ENCODE results near the gene STN1. TPM values are rescaled to one million over a fixed set of nuclear protein-coding genes. Genes with fewer than 3 reads are reported as not detected.

The STN1 gene
- total RNA-seq, 1 experiment from 2014 or later: 35.0 TPM

DNA sequence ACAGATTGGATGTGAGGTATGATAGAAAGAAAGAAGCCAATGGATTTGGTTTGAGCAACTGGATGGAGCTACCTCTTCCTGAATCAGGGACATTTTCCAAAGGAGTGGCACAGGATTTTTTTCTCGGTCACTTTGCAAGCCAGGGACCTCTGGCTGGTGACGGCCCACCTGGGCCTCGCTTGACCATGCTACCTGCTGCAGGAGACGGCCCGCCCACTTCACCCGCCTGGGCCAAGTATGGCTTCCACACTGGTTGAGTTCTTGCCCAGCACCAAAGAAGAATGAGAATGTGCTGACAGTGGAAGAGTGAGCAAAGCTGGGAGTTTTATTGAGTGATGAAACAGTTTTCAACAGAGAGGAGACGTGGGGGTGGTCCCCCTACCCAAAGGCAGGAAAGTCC lies 38.2 kb downstream of the STN1 start:
- H4K20me1 ChIP-seq (ENCODE audit: insufficient read depth, low read depth, low read length): no peaks in the 10 kb centered on the region; the same call in 1 of the 2 replicates
- H3K27me3 ChIP-seq (ENCODE audit: low read length): no peaks in the 10 kb centered on the region
- H3K9ac ChIP-seq (ENCODE audit: low read length): no peak overlapping the region
- H3K9me2 ChIP-seq (replicated peaks; ENCODE audit: insufficient read depth, low read length): no peaks in the 10 kb centered on the region
- no peak overlapping the region for H2AFZ ChIP-seq (ENCODE audit: low read length)
- no peaks in the 10 kb centered on the region for H3K4me1 ChIP-seq (ENCODE audit: low read length)
- 0 out of 2 replicates have a peak, but pooled peaks cover 4% of the 10 kb centered on the region for H3K36me3 ChIP-seq (ENCODE audit: insufficient read depth, low read length)
- H3K27ac ChIP-seq (ENCODE audit: low read length): no peak overlapping the region
- H3K4me3 ChIP-seq (ENCODE audit: low read length): no peak overlapping the region
- H3K9me3 ChIP-seq (ENCODE audit: low read length): no peaks in the 10 kb centered on the region
- no peaks in the 10 kb centered on the region for H3K79me2 ChIP-seq (ENCODE audit: low read length)
- no peak for DNase-seq
- no peak overlapping the region for H3K4me2 ChIP-seq (ENCODE audit: low read depth, low read length, poor library complexity, severe bottlenecking)

DNA sequence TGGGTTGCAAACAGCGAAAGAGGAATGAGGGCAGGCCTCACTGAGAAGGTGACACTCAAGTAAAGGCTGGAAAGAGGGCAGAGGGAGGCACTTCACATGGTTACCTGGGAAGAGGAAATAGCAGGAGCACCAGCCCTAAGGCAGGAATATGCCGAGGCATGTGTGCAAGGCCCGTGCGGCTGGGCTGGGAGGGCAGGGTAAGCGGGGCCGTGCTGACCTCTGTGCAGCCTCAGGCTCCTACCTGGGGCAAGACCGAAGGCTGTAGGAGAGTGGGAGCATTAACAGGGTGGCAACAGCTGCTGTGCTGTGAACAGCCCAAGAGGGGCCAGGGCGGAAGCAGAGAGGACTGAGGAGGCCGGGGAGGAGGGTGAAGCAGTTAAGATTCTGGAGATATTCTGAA lies 38.6 kb downstream of the STN1 start:
- Histone ChIP-seq H3K4me3 (ENCODE audit: low read length) (no peak overlapping the region), H3K27me3 (ENCODE audit: low read length) (no peaks in the 10 kb centered on the region), H4K20me1 (ENCODE audit: insufficient read depth, low read depth, low read length) (no peaks in the 10 kb centered on the region; the same call in 1 of the 2 replicates), H3K4me2 (ENCODE audit: low read depth, low read length, poor library complexity, severe bottlenecking) (no peak overlapping the region), H3K36me3 (ENCODE audit: insufficient read depth, low read length) (0 out of 2 replicates have a peak, but pooled peaks cover 4% of the 10 kb centered on the region), H3K9me2 (replicated peaks; ENCODE audit: insufficient read depth, low read length) (no peaks in the 10 kb centered on the region), H3K4me1 (ENCODE audit: low read length) (no peaks in the 10 kb centered on the region), H3K9me3 (ENCODE audit: low read length) (no peaks in the 10 kb centered on the region), H2AFZ (ENCODE audit: low read length) (no peak overlapping the region), H3K9ac (ENCODE audit: low read length) (no peak overlapping the region), H3K79me2 (ENCODE audit: low read length) (no peaks in the 10 kb centered on the region), H3K27ac (ENCODE audit: low read length) (no peak overlapping the region)
- no peak for DNase-seq

DNA sequence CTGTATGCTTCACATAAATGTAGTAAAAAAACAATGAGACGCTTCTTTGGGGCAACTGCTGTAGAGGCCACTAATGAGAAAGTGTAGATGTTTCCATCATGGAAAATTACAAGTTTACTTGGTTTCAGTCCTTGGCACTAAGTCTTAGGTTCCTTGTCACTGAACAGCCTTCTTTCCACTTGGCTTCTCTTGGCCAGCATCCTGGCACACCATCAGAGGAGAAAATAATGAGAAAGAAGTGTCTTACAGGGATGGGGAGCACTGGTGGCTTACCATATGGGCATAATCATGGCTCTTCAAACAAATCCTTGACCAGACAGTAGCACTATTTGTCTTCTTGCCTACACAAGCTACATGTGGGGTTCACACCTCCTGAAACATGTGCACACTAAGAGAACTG lies 40.1 kb downstream of the STN1 start:
- H3K27me3 ChIP-seq (ENCODE audit: low read length): no peaks in the 10 kb centered on the region

DNA sequence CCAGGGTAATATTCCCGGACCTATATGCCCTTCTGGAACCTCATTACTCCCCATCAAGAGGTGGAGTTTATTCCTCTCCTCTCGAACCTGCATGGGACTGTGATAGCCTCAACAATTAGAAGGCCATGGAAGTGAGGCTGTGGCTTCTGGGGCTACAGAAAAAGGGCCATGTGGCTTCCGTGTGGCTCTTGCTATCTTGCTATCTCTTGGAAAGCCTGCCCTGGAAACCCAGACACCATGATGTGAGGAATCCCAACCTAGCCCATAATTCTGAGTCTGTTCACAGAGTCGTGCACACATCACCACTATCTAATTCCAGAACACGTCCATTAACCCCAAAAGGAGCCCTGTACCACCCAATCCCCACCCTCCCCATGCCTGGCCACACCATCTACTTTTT lies 41.8 kb downstream of the STN1 start:
- H2AFZ ChIP-seq (ENCODE audit: low read length): no peak overlapping the region
- H3K4me2 ChIP-seq (ENCODE audit: low read depth, low read length, poor library complexity, severe bottlenecking): no peak overlapping the region
- H3K9ac ChIP-seq (ENCODE audit: low read length): no peak overlapping the region
- no peak for DNase-seq
- H4K20me1 ChIP-seq (ENCODE audit: insufficient read depth, low read depth, low read length): no peaks in the 10 kb centered on the region; the same call in 1 of the 2 replicates
- H3K4me1 ChIP-seq (ENCODE audit: low read length): no peaks in the 10 kb centered on the region
- no peak overlapping the region for H3K27ac ChIP-seq (ENCODE audit: low read length)
- H3K36me3 ChIP-seq (ENCODE audit: insufficient read depth, low read length): 0 out of 2 replicates have a peak, but pooled peaks cover 4% of the 10 kb centered on the region
- no peaks in the 10 kb centered on the region for H3K79me2 ChIP-seq (ENCODE audit: low read length)
- no peaks in the 10 kb centered on the region for H3K27me3 ChIP-seq (ENCODE audit: low read length)
- H3K9me2 ChIP-seq (replicated peaks; ENCODE audit: insufficient read depth, low read length): no peaks in the 10 kb centered on the region
- no peak overlapping the region for H3K4me3 ChIP-seq (ENCODE audit: low read length)
- no peaks in the 10 kb centered on the region for H3K9me3 ChIP-seq (ENCODE audit: low read length)

More for the DNA sequence above, 40.1 kb downstream of the STN1 start:
- H3K4me3 ChIP-seq (ENCODE audit: low read length): no peak overlapping the region
- H3K27ac ChIP-seq (ENCODE audit: low read length): no peak overlapping the region
- no peaks in the 10 kb centered on the region for H3K79me2 ChIP-seq (ENCODE audit: low read length)
- no peak overlapping the region for H3K9ac ChIP-seq (ENCODE audit: low read length)
- no peaks in the 10 kb centered on the region for H3K9me3 ChIP-seq (ENCODE audit: low read length)
- no peaks in the 10 kb centered on the region; the same call in 1 of the 2 replicates for H4K20me1 ChIP-seq (ENCODE audit: insufficient read depth, low read depth, low read length)
- no peak overlapping the region for H3K4me2 ChIP-seq (ENCODE audit: low read depth, low read length, poor library complexity, severe bottlenecking)
- no peak for DNase-seq
- H3K4me1 ChIP-seq (ENCODE audit: low read length): no peaks in the 10 kb centered on the region
- H3K9me2 ChIP-seq (replicated peaks; ENCODE audit: insufficient read depth, low read length): no peaks in the 10 kb centered on the region
- 0 out of 2 replicates have a peak, but pooled peaks cover 4% of the 10 kb centered on the region for H3K36me3 ChIP-seq (ENCODE audit: insufficient read depth, low read length)
- H2AFZ ChIP-seq (ENCODE audit: low read length): no peak overlapping the region

DNA sequence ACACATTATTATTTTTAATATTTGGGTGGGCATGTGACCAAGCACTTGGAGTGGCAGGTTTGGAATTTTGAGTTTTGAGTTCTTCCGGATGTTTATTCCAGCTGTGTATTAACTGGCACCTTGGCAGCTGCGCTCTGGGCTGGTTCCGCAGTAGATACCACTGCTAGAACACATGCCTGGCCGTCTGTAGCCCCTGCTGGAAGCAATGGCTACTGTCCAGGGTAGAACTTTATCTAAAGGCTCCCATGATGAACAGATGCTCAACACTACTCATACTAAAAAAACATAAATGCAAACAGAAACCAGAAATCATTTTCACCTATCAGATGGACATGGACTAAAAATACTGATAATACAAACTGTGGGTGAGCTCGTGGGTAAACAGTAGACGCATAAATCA lies 43.3 kb downstream of the STN1 start:
- Histone ChIP-seq H3K4me3 (ENCODE audit: low read length) (no peak overlapping the region), H3K36me3 (ENCODE audit: insufficient read depth, low read length) (no peaks in the 10 kb centered on the region), H3K4me1 (ENCODE audit: low read length) (no peaks in the 10 kb centered on the region), H3K4me2 (ENCODE audit: low read depth, low read length, poor library complexity, severe bottlenecking) (no peak overlapping the region), H4K20me1 (ENCODE audit: insufficient read depth, low read depth, low read length) (no peaks in the 10 kb centered on the region; the same call in 1 of the 2 replicates), H3K27ac (ENCODE audit: low read length) (no peak overlapping the region), H3K9ac (ENCODE audit: low read length) (no peak overlapping the region), H3K9me2 (replicated peaks; ENCODE audit: insufficient read depth, low read length) (no peaks in the 10 kb centered on the region), H3K79me2 (ENCODE audit: low read length) (no peaks in the 10 kb centered on the region), H3K27me3 (ENCODE audit: low read length) (no peaks in the 10 kb centered on the region), H2AFZ (ENCODE audit: low read length) (no peak overlapping the region), H3K9me3 (ENCODE audit: low read length) (no peaks in the 10 kb centered on the region)
- DNase-seq: no peak

DNA sequence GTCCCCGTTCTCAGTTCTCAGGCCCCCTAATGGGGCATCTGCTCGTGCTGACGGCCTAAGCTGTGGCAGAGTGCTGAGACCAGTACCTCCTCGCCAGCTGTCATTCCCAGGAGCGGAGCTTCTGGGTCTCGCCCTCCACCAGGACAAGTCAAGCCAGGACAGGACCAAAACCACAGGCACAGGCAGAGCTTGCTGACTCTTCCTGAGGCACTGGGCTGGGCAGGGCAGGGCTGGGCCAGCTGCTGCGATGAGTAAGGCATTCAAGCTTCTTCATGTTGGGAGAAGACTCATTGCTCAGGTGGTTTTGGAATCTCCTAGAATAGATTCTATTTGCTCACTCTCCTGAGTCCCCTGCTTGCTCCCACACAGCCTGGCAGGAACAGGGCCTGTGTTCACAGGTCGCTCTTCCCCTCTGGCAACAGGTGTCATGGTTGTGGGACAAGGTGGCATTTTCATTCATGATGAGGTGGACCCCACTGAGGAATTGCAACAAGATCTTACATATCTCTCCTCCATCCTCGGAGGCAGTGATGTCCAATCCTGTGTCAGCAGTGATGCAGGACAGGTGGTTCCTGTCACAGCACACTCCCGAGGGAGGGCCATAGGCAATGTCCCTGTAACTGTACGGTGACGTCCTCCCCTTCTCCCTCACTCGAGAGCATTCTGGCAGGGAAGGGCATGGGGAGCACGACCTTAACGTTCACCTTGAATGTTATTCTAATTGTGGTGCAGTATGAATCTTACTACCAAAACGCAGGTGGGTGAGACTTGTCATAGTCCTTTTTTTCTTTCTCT lies 45.6 kb downstream of the STN1 start:
- Histone ChIP-seq H3K36me3 (ENCODE audit: insufficient read depth, low read length) (no peaks in the 10 kb centered on the region), H3K27me3 (ENCODE audit: low read length) (no peaks in the 10 kb centered on the region), H3K27ac (ENCODE audit: low read length) (no peak overlapping the region), H3K4me3 (ENCODE audit: low read length) (no peak overlapping the region), H3K4me2 (ENCODE audit: low read depth, low read length, poor library complexity, severe bottlenecking) (no peak overlapping the region), H3K9ac (ENCODE audit: low read length) (no peak overlapping the region), H3K79me2 (ENCODE audit: low read length) (no peaks in the 10 kb centered on the region), H4K20me1 (ENCODE audit: insufficient read depth, low read depth, low read length) (no peaks in the 10 kb centered on the region; the same call in 1 of the 2 replicates), H3K9me2 (replicated peaks; ENCODE audit: insufficient read depth, low read length) (no peaks in the 10 kb centered on the region), H3K9me3 (ENCODE audit: low read length) (no peaks in the 10 kb centered on the region), H3K4me1 (ENCODE audit: low read length) (no peaks in the 10 kb centered on the region), H2AFZ (ENCODE audit: low read length) (no peak overlapping the region)
- DNase-seq: no peak

DNA sequence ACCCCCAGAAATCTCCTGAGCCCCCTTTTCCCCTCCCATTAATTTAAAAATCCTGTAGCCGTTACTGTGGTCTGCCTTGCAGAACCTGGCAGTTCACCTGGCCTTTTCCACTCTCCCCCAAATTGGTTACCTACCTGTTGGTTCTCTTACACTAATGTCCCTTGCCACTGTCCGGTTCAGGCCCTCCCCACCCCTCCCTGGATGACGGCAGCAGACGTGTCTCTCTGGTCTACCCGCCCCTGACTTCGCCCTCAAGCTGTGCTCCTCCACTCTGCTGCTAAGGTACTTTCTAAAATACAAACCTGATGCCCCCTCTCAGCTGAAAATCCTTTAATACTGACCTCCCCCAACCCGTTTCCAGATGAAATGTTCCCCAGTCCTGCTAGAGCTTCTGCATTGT lies 47.0 kb downstream of the STN1 start:
- Histone ChIP-seq H4K20me1 (ENCODE audit: insufficient read depth, low read depth, low read length) (no peaks in the 10 kb centered on the region; the same call in 1 of the 2 replicates), H3K9me3 (ENCODE audit: low read length) (no peaks in the 10 kb centered on the region), H3K27ac (ENCODE audit: low read length) (no peak overlapping the region), H3K27me3 (ENCODE audit: low read length) (no peaks in the 10 kb centered on the region), H2AFZ (ENCODE audit: low read length) (no peak overlapping the region), H3K9me2 (replicated peaks; ENCODE audit: insufficient read depth, low read length) (no peaks in the 10 kb centered on the region), H3K4me3 (ENCODE audit: low read length) (no peak overlapping the region), H3K36me3 (ENCODE audit: insufficient read depth, low read length) (no peaks in the 10 kb centered on the region), H3K9ac (ENCODE audit: low read length) (no peak overlapping the region), H3K4me1 (ENCODE audit: low read length) (no peaks in the 10 kb centered on the region), H3K79me2 (ENCODE audit: low read length) (no peaks in the 10 kb centered on the region), H3K4me2 (ENCODE audit: low read depth, low read length, poor library complexity, severe bottlenecking) (no peak overlapping the region)
- DNase-seq: no peak

DNA sequence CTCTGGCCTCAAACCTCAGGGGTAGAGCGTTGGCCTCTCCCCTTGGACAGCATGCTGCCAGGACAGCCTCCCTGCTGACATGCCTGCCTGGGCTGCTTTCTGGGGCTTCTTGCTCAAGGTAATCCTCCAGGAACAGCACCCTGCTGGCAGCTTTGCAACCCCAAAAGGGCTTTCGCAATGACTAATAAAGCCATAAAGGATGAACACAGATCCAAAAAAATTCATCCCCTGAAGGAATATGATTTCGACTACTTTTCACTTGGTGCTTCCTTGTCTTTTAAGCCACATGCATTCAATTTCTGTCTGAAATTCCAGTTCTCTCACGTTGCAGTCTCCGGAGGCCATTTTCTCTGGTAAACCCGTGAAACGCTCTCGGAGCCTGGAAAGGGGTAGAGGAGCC lies 47.5 kb downstream of the STN1 start:
- Histone ChIP-seq H3K27ac (ENCODE audit: low read length) (no peak overlapping the region), H3K27me3 (ENCODE audit: low read length) (no peaks in the 10 kb centered on the region), H4K20me1 (ENCODE audit: insufficient read depth, low read depth, low read length) (no peaks in the 10 kb centered on the region; the same call in 1 of the 2 replicates), H3K4me1 (ENCODE audit: low read length) (no peaks in the 10 kb centered on the region), H2AFZ (ENCODE audit: low read length) (no peak overlapping the region), H3K9ac (ENCODE audit: low read length) (no peak overlapping the region), H3K36me3 (ENCODE audit: insufficient read depth, low read length) (no peaks in the 10 kb centered on the region), H3K4me2 (ENCODE audit: low read depth, low read length, poor library complexity, severe bottlenecking) (no peak overlapping the region), H3K9me3 (ENCODE audit: low read length) (no peaks in the 10 kb centered on the region), H3K4me3 (ENCODE audit: low read length) (no peak overlapping the region), H3K9me2 (replicated peaks; ENCODE audit: insufficient read depth, low read length) (no peaks in the 10 kb centered on the region), H3K79me2 (ENCODE audit: low read length) (no peaks in the 10 kb centered on the region)
- no peak for DNase-seq

All from Karpas-422 (cell line).